GM19438 (cell line): Measurements from ENCODE around the gene PRR14.

Experiments used
- ATAC-seq: cut with Tn5 transposase; IDR thresholded peaks from one replicate; pipeline ENCODE4 v1.9.1; 2021; ENCODE audit warnings: low read depth; ENCODE audit not compliant: unreplicated experiment

PRR14 gene

DNA sequence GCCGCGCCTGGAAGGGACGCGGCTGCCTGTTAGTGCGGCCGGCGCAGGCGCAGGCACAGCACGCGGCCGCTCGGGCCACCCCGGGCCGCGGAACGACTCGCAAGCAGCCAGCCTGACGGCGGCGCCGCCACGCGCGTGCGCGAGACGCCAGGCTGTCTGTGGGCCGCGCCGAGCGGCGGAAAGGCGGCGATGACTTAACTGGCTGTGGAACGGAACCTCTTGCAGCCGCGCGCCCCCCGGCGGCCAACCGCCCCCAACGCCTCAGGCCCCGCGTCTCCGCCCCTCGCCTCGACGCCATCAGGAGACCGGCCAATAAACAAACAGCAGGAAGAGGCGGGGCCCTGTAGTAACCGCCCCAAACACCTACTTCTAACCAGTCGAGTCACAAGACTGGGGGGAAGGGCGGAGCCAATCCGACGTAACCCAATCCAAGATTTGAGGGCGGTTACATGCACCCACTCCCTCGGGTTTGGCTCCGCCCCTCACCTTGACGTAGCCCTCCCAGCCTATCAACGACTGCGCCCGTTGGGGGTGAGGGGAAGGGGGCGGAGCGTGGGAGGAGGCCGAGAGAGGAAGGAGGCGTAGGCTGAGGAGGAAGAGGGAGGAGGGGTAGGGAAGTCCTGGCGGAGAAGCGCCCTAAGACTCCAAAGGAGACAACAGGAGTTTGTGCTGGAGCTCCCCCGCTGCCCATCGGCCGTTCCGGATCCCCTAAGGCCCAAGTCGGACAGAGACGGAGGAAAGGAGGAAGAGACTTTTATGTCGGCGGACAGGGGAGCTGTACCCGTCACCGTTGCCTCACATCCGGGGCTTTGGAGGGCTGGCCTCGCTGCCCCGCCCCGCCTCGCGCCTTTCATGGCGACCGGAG, 7.3 kb downstream of the PRR14 start, which contains the start of gene FBRS:
Gene FBRS, plus strand, starts transcription at position 566 of the 865 bp plus-strand sequence. CDS start 1,088 bp downstream, outside the sequence.
- peak; percentile 68 for ATAC-seq

GRCh38 chr16:30658731-30659506, 8.2 kb downstream of the PRR14 start:
- ATAC-seq: peak; percentile 27

- ATAC-seq: no peak
These were observed 9.0 kb downstream of the PRR14 start for GRCh38 chr16:30659507-30660423.

DNA sequence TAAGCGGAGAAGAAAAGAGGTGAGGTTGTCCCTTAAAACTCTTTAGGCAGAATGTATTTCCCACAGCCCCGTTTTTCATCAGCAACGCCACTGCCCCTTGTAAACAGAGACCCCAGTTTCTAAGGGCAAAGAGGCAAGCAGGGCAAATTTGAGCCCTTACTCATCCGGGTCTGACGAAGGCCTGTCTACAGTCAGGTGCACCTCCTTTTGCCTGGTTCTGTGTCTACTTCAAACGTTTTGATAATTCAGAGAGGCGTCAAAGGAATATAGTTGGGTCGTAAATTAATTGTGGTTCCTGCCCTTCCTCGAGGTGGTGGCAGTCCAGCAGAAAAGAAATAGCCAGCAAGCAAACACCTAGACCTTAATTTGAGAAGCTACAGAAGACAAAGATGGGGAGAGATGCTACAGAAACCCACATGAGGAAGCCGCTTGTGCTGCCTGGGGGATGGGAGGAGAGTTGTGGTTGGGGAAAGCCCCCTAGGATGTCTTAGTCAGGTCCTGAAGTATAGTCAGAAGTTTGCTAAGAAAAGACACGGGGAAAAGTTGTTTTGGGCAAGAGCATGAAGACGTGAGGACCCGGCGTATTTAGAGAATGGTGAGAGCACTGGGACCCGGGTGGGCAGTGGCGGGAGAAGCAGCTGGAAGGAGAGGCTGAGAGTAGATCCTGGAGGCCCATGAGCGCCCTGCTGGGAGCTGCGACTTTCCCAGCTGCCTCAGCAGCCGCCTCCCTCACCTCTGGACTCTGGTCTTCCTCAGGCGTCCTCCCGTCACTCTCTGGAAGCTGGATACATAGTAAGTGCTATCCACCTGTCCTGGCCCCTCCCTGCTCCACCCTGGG, 9.9 kb downstream of the PRR14 start:
- ATAC-seq: no peak

DNA sequence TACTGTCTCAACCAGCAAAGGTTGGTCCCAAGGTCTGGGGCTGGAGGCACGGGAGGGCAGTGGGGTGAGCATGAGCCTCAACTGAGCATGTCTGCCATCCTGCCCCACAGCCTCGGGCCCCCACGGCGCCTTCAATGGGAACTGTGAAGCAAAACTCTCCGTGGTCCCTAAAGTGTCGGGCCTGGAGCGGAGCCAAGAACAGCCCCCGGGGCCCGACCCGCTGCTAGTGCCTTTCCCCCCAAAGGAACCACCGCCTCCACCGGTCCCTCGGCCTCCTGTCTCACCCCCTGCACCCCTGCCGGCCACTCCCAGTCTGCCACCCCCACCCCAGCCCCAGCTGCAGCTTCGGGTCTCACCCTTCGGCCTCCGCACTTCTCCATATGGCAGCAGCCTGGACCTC, 11.7 kb downstream of the PRR14 start:
- ATAC-seq: no peak

- ATAC-seq: no peak
These were observed 12.3 kb downstream of the PRR14 start for GRCh38 chr16:30663038-30663437.

- ATAC-seq: no peak
These were observed 13.1 kb downstream of the PRR14 start for GRCh38 chr16:30663820-30664219.

DNA sequence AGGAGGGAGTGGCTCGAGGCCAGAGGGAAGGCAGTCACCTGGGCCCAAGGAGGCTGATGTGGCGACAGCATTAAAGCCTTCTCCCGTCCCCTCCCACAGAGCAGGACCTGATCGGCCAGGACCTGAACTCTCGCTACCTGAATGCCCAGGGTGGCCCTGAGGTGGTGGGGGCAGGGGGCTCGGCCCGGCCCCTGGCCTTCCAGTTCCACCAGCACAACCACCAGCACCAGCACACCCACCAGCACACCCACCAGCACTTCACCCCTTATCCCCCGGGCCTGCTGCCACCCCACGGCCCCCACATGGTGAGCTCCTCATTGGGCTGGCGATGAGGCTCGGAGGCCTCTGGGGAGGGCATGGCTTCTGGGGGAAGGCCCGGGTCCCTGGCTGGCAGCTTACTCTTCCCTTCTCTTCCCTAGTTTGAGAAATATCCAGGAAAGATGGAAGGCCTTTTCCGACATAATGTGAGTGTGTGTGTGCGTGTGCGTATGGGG, 13.9 kb downstream of the PRR14 start:
- no peak for ATAC-seq

- no peak for ATAC-seq
These were observed 14.5 kb downstream of the PRR14 start for GRCh38 chr16:30665155-30665829.

- ATAC-seq: no peak
These were observed 15.1 kb downstream of the PRR14 start for GRCh38 chr16:30665830-30666190.

GRCh38 chr16:30666681-30667080, 15.9 kb downstream of the PRR14 start:
- no peak for ATAC-seq

DNA sequence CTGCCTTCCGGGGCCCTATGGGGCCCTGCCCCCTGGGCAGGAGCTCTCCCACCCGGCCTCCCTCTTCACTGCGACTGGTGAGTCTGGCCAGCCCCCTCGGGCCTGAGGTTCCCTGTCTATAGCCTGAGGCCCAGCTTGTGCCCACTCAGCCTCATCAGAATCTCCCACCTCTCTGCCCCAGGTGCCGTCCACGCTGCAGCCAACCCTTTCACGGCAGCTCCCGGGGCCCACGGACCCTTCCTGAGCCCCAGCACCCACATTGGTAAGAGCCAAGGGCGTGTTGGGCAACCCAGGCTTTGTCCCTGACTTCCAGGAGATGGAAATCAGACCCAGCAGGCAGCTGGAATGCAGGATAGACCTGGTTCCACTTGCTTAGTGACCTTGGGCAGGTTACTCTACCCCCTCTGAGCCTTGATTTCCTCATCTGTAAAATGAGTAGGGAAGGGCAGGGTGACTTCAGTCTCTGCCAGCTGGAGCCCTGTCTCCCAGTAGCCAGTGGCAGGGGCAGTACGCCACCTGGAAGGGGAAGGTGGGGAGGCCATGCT, 16.7 kb downstream of the PRR14 start:
- ATAC-seq: no peak

- no peak for ATAC-seq
These were observed 17.6 kb downstream of the PRR14 start for GRCh38 chr16:30668393-30668792.

- no peak for ATAC-seq
These were observed 18.5 kb downstream of the PRR14 start for GRCh38 chr16:30669026-30669902.

DNA sequence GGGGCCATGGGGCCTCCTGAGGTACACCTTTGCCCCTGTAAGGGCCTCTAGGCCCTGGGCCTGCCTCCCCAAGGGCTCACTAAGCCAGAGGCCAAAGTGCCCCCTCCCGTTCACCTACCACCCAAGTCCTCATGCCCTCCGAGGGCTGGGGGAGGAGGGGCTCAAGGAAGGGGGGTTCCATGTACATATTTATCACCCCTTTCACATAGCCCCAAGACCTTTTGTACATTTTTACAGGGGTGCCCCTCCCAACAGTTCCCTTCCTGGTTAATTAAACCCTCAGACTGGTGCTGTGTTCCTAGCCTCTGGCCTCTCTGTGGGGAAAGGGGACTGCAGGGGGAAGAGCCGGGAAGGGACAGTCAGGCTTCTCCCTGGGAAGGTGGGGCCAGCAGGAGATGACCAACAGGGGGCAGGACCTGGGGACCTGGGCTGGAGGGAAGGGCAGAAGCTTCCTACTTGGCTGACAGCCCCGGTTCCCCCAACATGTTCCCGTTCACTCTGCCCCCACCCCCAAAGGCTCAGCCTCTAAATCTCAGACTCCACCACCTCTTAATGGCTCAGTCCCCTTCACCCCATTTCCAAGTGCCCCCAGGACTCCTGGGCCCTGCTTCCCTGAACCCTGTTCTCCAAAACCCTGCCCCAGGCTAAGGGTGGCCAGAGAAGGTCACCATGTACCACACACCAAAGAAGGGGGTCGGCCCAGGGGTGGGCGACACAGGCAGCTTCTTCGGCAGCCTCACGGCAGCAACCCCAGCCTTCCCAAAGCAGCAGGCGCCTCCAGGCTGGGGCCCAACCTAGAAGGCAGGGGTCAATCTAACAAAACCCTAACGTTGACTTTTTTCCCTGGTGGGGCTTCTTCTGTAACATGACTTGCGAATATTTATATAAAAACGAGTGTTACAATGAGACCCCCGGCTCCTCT, 19.4 kb downstream of the PRR14 start:
- ATAC-seq: no peak

DNA sequence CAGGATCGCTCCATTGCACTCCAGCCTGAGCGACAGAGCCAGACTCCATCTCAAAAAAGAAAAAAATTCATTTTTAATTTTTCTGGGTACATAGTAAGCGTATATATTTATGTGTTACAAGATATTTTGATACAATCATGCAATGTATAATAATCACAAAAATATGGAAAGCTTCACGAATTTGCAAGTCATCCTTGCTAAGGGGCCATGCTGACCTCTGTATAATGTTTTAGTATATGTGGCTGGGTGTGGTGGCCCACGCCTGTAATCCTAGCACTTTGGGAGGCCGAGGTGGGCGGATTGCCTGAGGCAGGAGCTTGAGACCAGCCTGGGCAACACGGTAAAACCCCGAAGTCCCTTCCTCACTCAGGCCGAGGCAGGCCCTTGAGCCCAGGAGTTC, 24.4 kb downstream of the PRR14 start:
- no peak for ATAC-seq
